Spleen (tissue), 7 donors: ENCODE measurements around the gene ADRA2A.

ENCODE experiments used
- CTCF ChIP-seq, 11 experiments: fragments of 200-600 bp in 7 of 11; fragments of 450-650 bp in 4 of 11; sonication (generic) in 4 of 11; IDR thresholded peaks in 8 of 11; conservative IDR thresholded peaks in 3 of 11; 1 replicate in 7 of 11; 2 replicates in 4 of 11; pipeline versions ENCODE4 v1.4.0 to v1.8.0; 2016 to 2021; ENCODE audit warnings: antibody characterized with exemption in 11 of 11, inconsistent platforms in 4 of 11, mild to moderate bottlenecking in 1 of 11
- POLR2A ChIP-seq, 3 donors: fragments of 450-650 bp; IDR thresholded peaks; one replicate each; pipeline ENCODE4 v1.5.1; 2017; ENCODE audit warnings: antibody characterized with exemption in 3 of 3, mild to moderate bottlenecking in 1 of 3
- donor health status: DM: no; HTN: no; CAD: no; lungs with moderate emphysema.
- donor health status: DM: no; HTN: no; CAD: no.
- donor health status: DM: no; HTN: no; CAD: no.

GRCh38 chr10:111100198-111100597 lies 23.4 kb downstream of the ADRA2A start:
- TF ChIP-seq POLR2A (IDR thresholded peaks at IDR 0.05) (no peak), CTCF (IDR thresholded peaks at IDR 0.05 in 8 of 11, conservative IDR thresholded peaks at IDR 0.05 in 3 of 11) (no peak)
